Endothelial cell of umbilical vein (primary cell): Measurements from ENCODE around the gene MISP3. TPM values are rescaled to one million over a fixed set of nuclear protein-coding genes. Genes with fewer than 3 reads are reported as not detected.

Experiments
- BruUV-seq: library from RNA; stranded (reverse); fragments of 400-500 nt; replicated peaks from 2 replicates; lab custom pipeline; 2021; lab: Mats Ljungman, UMichigan
- CTCF ChIA-PET: fragments of 300-600, 350-600 bp; sonication (Branson Sonifier 250); formaldehyde crosslinking; loops from one replicate; lab custom pipeline; 2021; ENCODE audit warnings: antibody characterized with exemption, inconsistent platforms; lab: Charles Lee
- POLR2A ChIA-PET: fragments of 300-600, 350-600 bp; sonication (Branson Sonifier 250); formaldehyde crosslinking; loops from one replicate; lab custom pipeline; 2021; ENCODE audit warnings: antibody characterized with exemption, inconsistent platforms; lab: Charles Lee
- DNase-seq: peaks from one replicate; pipeline ENCODE4 v3.0.0-alpha.2; 2011; ENCODE audit warnings: low read depth, low spot score
- FAIRE-seq: peaks from 2 replicates; lab custom pipeline; 2011; peaks lifted over from hg19 to GRCh38; lab: Jason Lieb, UNC
- H2AFZ ChIP-seq: 2 replicates; pipeline ENCODE4 v1.6.0; 2012; ENCODE audit warnings: low read depth, low read length, control low read depth, inconsistent platforms
- H3K27ac ChIP-seq: 2 replicates; pipeline ENCODE4 v1.5.1; 2011; ENCODE audit warnings: low read depth, mild to moderate bottlenecking, control low read depth, low read length, moderate library complexity; ENCODE audit not compliant: insufficient read depth
- H3K27me3 ChIP-seq, 2 experiments: 2 replicates each; pipeline versions ENCODE4 v1.6.0 to v1.6.1; 2011; ENCODE audit warnings: low read length in 2 of 2, mixed read lengths in 1 of 2; ENCODE audit not compliant: control insufficient read depth in 2 of 2, insufficient read depth in 2 of 2
- H3K36me3 ChIP-seq, 2 experiments: 2 replicates in 1 of 2; 3 replicates in 1 of 2; pipeline ENCODE4 v1.5.1; 2011; ENCODE audit warnings: low read length in 2 of 2, mild to moderate bottlenecking in 1 of 2, moderate library complexity in 1 of 2; ENCODE audit not compliant: control insufficient read depth in 2 of 2, insufficient read depth in 2 of 2; ENCODE audit errors: extremely low read depth in 1 of 2
- H3K4me1 ChIP-seq: 3 replicates; pipeline ENCODE4 v1.5.1; 2011; ENCODE audit warnings: mild to moderate bottlenecking, low read length; ENCODE audit not compliant: control insufficient read depth, insufficient read depth; ENCODE audit errors: extremely low read depth
- H3K4me2 ChIP-seq: 2 replicates; pipeline ENCODE4 v1.6.1; 2011; ENCODE audit warnings: low read length, control low read depth, mixed read lengths; ENCODE audit not compliant: insufficient read depth
- H3K4me3 ChIP-seq, 3 experiments: fragments of 200-600 bp in 1 of 3; sonication (generic), shearing (Covaris generic) in 1 of 3; replicated peaks in 1 of 3; 2 replicates each; pipeline ENCODE4 v1.5.1; 2011 to 2016; ENCODE audit warnings: control low read depth in 3 of 3, low read length in 3 of 3, mild to moderate bottlenecking in 2 of 3, inconsistent platforms in 1 of 3, low read depth in 1 of 3, moderate library complexity in 1 of 3; ENCODE audit not compliant: insufficient read depth in 1 of 3
- H3K79me2 ChIP-seq: 2 replicates; pipeline ENCODE4 v1.6.0; 2012; ENCODE audit warnings: low read length, inconsistent platforms; ENCODE audit not compliant: control insufficient read depth, insufficient read depth
- H3K9ac ChIP-seq: replicated peaks from 2 replicates; pipeline ENCODE3; 2011; ENCODE audit warnings: low read length, control low read depth; ENCODE audit not compliant: insufficient read depth; ENCODE audit errors: extremely low read depth
- H3K9me1 ChIP-seq: replicated peaks from 3 replicates; pipeline ENCODE4 v1.6.0; 2011; ENCODE audit warnings: mild to moderate bottlenecking, low read length; ENCODE audit not compliant: control insufficient read depth, insufficient read depth; ENCODE audit errors: extremely low read depth
- H3K9me3 ChIP-seq: replicated peaks from 2 replicates; pipeline ENCODE4 v1.5.1; 2012; ENCODE audit warnings: low read length, inconsistent platforms; ENCODE audit not compliant: control insufficient read depth, insufficient read depth
- H4K20me1 ChIP-seq: replicated peaks from 2 replicates; pipeline ENCODE3; 2011; ENCODE audit warnings: mild to moderate bottlenecking, low read length; ENCODE audit not compliant: control insufficient read depth, insufficient read depth; ENCODE audit errors: extremely low read depth
- CTCF ChIP-seq, 2 donors: IDR thresholded peaks; 1 replicate in 1 of 2; 2 replicates in 1 of 2; pipeline ENCODE4 v1.5.1; 2011; ENCODE audit warnings: low read length in 2 of 2, mild to moderate bottlenecking in 2 of 2, moderate library complexity in 2 of 2, control low read depth in 1 of 2, inconsistent platforms in 1 of 2, low read depth in 1 of 2; ENCODE audit not compliant: insufficient read depth in 1 of 2; ENCODE audit errors: extremely low read depth in 1 of 2
- EZH2 ChIP-seq: IDR thresholded peaks from 2 replicates; pipeline ENCODE4 v1.6.1; 2012; ENCODE audit warnings: borderline replicate concordance, low read depth, mild to moderate bottlenecking, moderate library complexity, low read length, inconsistent platforms; ENCODE audit not compliant: severe bottlenecking
- FOS ChIP-seq: IDR thresholded peaks from 2 replicates; pipeline ENCODE4 v1.6.1; 2011; ENCODE audit warnings: mild to moderate bottlenecking, low read length, moderate library complexity, borderline replicate concordance; ENCODE audit not compliant: insufficient read depth
- JUN ChIP-seq: IDR thresholded peaks from 2 replicates; pipeline ENCODE4 v1.6.1; 2011; ENCODE audit warnings: borderline replicate concordance, low read depth; ENCODE audit not compliant: insufficient read length, insufficient read depth
- MAX ChIP-seq: IDR thresholded peaks from 2 replicates; pipeline ENCODE4 v1.6.1; 2011; ENCODE audit not compliant: insufficient read depth, insufficient read length
- POLR2A ChIP-seq: IDR thresholded peaks from 2 replicates; pipeline ENCODE4 v1.6.1; 2012; ENCODE audit warnings: low read depth, mild to moderate bottlenecking, control low read depth, low read length
- POLR2AphosphoS5 ChIP-seq: IDR thresholded peaks from 2 replicates; pipeline ENCODE4 v1.6.1; 2012; ENCODE audit warnings: low read depth, mild to moderate bottlenecking, control low read depth, low read length, moderate library complexity; ENCODE audit not compliant: insufficient read depth
- dilution Hi-C: fragments of 300-500 bp; cut with MboI; formaldehyde crosslinking; loops from one replicate; pipeline ENCODE4 v1.15.0; 2019; ENCODE audit warnings: low sequenced_read_pairs; ENCODE audit not compliant: extremely low pct_ligation_motif_present
- intact Hi-C: fragments of 100-400 bp; cut with micrococcal nuclease; formaldehyde crosslinking; loops from one replicate; pipeline ENCODE4 v1.10.0; 2022
- polyA plus RNA-seq, 4 experiments: library from polyadenylated mRNA; depleted of rRNA in 3 of 4; stranded (reverse) in 3 of 4; unstranded in 1 of 4; fragments of >200 nt; gene quantifications; 2 replicates each; pipeline versions ENCODE4 v1.2.1 to v1.2.3, GENCODE V29; 2011 to 2012; ENCODE audit warnings: missing spikeins in 1 of 4
- total RNA-seq: library from RNA; stranded (reverse); gene quantifications from 2 replicates; pipeline ENCODE4 v1.2.3, GENCODE V29; 2021

The MISP3 gene
- total and polyA plus RNA-seq, 2 donors (not counting 3 experiments of a cell fraction or from before 2014, with no cell fraction given) = 0.26 to 0.31 TPM

- H3K4me1 ChIP-seq = no peaks in the 10 kb centered on the region
- H3K27me3 ChIP-seq = no peaks in the 10 kb centered on the region
- no peaks in the 10 kb centered on the region for H3K79me2 ChIP-seq
- no peak for FAIRE-seq
- H3K9me3 ChIP-seq = peaks cover 3% of the 10 kb centered on the region
- no peaks in the 10 kb centered on the region for H3K9me1 ChIP-seq
- dilution Hi-C loops = no loop called here
- no peak for DNase-seq
- POLR2A ChIA-PET = no interaction called here
- H2AFZ ChIP-seq = no peak overlapping the region
- no peaks in the 10 kb centered on the region for H4K20me1 ChIP-seq
- H3K9ac ChIP-seq = no peak overlapping the region
- no peak overlapping the region for H3K27ac ChIP-seq
- CTCF ChIA-PET = no interaction called here
- intact Hi-C loops = no loop called here
- H3K4me2 ChIP-seq = no peak overlapping the region
- H3K4me3 ChIP-seq = no peak overlapping the region
- TF ChIP-seq EZH2 = no peak
- no peak for TF ChIP-seq JUN
- no peak for TF ChIP-seq POLR2A
- no peak for TF ChIP-seq FOS
- no peak for TF ChIP-seq POLR2AphosphoS5
- TF ChIP-seq CTCF (IDR thresholded peaks at IDR 0.05; ENCODE audit: extremely low read depth in 1 of 2, insufficient read depth in 1 of 2, low read depth in 1 of 2, low read length in 2 of 2) = peak in 1 of 2 donors; percentile 16
- no peak for TF ChIP-seq MAX
- peaks cover 0 to 17% of the 10 kb centered on the region in 2 experiments for H3K36me3 ChIP-seq
- no TSS peak for BruUV-seq
Observed at GRCh38 chr19:14097532-14098151, 25.1 kb downstream of the MISP3 start.
